NCI-H1694 treated with DMSO at 0.1 percent for 48 hours (cell line): ENCODE data around the gene CCDC149.

Experiments used
- DNase-seq: peaks from one replicate; lab custom pipeline; 2025; lab: John Stamatoyannopoulos, UW

The CCDC149 gene

GRCh38 chr4:24777536-24778463 is 135.0 kb downstream of the CCDC149 start:
- DNase-seq, result no peak

GRCh38 chr4:24775750-24776149 is 137.1 kb downstream of the CCDC149 start:
- DNase-seq, result no peak

GRCh38 chr4:24775032-24775605 is 137.7 kb downstream of the CCDC149 start:
- DNase-seq, result no peak

GRCh38 chr4:24774452-24774851 is 138.4 kb downstream of the CCDC149 start:
- DNase-seq, result no peak

GRCh38 chr4:24772952-24773351 is 139.9 kb downstream of the CCDC149 start:
- no peak for DNase-seq

- DNase-seq, result no peak
These were observed 140.7 kb downstream of the CCDC149 start for GRCh38 chr4:24772061-24772705.

- no peak for DNase-seq
These were observed 141.6 kb downstream of the CCDC149 start for GRCh38 chr4:24771241-24771640.

- DNase-seq, result no peak
These were observed 142.2 kb downstream of the CCDC149 start for GRCh38 chr4:24770667-24771066.

- DNase-seq, result no peak
These were observed 142.7 kb downstream of the CCDC149 start for GRCh38 chr4:24770032-24770584.

GRCh38 chr4:24769571-24769970 is 143.3 kb downstream of the CCDC149 start:
- no peak for DNase-seq

- DNase-seq, result no peak
These were observed 144.2 kb downstream of the CCDC149 start for GRCh38 chr4:24768604-24769003.

- no peak for DNase-seq
These were observed 144.8 kb downstream of the CCDC149 start for GRCh38 chr4:24768006-24768405.

- no peak for DNase-seq
These were observed 147.4 kb downstream of the CCDC149 start for GRCh38 chr4:24765376-24765988.

GRCh38 chr4:24764345-24764744 is 148.5 kb downstream of the CCDC149 start:
- no peak for DNase-seq

GRCh38 chr4:24763631-24764297 is 149.1 kb downstream of the CCDC149 start:
- peak; percentile 7 for DNase-seq
